ENCODE data around the gene STRN. TPM values are rescaled to one million over a fixed set of nuclear protein-coding genes. Genes with fewer than 3 reads are reported as not detected.

Gene STRN
- total RNA-seq, 1 experiment from 2014 or later, result 37.4 TPM

DNA sequence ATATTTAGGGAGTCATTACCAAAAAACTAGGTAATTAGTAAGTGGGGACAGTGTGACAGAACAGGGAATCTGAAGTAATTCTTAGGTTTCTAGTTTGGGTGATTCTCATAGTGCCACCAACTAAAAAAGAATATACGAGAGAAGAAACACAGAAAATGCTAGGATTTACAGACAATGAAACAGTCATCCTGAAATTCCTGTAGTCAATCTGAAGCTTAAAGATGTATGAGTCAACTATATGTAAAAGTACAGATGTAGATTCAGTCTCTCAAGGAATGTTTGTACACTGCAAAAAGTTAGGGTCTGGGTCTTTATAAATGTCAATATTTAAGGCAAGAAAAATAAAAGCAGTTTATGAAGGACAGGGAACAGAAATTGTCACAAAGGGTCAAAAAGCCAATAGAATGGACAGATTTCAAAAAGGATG lies 107.0 kb downstream of the STRN start:
- Histone ChIP-seq H3K9me3 (ENCODE audit: control insufficient read depth, insufficient read depth, low read depth, low read length) (no peaks in the 10 kb centered on the region), H3K36me3 (ENCODE audit: control insufficient read depth, insufficient read depth, low read length) (peaks cover 4% of the 10 kb centered on the region; the same call in 1 of the 2 replicates), H3K4me3 (ENCODE audit: low read depth in 2 of 2, low read length in 2 of 2) (no peak overlapping the region), H3K27ac (ENCODE audit: low read length) (no peak overlapping the region), H3K4me1 (ENCODE audit: control insufficient read depth, insufficient read depth, low read length) (no peaks in the 10 kb centered on the region), H3K27me3 (ENCODE audit: control insufficient read depth, insufficient read depth, low read length) (no peaks in the 10 kb centered on the region)
- DNase-seq (ENCODE audit: low read depth, low spot score) (no peak), ATAC-seq (no peak)
- POLR2A ChIA-PET, result no interaction called here
- in situ Hi-C loops (cut with HindIII; ENCODE audit: low pct_unique_long_range_greater_than_20kb, low sequenced_read_pairs), result no loop called here
- TF ChIP-seq, protein P1, sequence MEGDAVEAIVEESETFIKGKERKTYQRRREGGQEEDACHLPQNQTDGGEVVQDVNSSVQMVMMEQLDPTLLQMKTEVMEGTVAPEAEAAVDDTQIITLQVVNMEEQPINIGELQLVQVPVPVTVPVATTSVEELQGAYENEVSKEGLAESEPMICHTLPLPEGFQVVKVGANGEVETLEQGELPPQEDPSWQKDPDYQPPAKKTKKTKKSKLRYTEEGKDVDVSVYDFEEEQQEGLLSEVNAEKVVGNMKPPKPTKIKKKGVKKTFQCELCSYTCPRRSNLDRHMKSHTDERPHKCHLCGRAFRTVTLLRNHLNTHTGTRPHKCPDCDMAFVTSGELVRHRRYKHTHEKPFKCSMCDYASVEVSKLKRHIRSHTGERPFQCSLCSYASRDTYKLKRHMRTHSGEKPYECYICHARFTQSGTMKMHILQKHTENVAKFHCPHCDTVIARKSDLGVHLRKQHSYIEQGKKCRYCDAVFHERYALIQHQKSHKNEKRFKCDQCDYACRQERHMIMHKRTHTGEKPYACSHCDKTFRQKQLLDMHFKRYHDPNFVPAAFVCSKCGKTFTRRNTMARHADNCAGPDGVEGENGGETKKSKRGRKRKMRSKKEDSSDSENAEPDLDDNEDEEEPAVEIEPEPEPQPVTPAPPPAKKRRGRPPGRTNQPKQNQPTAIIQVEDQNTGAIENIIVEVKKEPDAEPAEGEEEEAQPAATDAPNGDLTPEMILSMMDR (IDR thresholded peaks at IDR 0.05), result no peak
- TF ChIP-seq SIN3A (IDR thresholded peaks at IDR 0.05; ENCODE audit: borderline replicate concordance, insufficient read depth, low read depth, low read length) (no peak), TCF7L2 (IDR thresholded peaks at IDR 0.05; ENCODE audit: low read depth, low read length) (no peak)
- TF ChIP-seq, protein P2, sequence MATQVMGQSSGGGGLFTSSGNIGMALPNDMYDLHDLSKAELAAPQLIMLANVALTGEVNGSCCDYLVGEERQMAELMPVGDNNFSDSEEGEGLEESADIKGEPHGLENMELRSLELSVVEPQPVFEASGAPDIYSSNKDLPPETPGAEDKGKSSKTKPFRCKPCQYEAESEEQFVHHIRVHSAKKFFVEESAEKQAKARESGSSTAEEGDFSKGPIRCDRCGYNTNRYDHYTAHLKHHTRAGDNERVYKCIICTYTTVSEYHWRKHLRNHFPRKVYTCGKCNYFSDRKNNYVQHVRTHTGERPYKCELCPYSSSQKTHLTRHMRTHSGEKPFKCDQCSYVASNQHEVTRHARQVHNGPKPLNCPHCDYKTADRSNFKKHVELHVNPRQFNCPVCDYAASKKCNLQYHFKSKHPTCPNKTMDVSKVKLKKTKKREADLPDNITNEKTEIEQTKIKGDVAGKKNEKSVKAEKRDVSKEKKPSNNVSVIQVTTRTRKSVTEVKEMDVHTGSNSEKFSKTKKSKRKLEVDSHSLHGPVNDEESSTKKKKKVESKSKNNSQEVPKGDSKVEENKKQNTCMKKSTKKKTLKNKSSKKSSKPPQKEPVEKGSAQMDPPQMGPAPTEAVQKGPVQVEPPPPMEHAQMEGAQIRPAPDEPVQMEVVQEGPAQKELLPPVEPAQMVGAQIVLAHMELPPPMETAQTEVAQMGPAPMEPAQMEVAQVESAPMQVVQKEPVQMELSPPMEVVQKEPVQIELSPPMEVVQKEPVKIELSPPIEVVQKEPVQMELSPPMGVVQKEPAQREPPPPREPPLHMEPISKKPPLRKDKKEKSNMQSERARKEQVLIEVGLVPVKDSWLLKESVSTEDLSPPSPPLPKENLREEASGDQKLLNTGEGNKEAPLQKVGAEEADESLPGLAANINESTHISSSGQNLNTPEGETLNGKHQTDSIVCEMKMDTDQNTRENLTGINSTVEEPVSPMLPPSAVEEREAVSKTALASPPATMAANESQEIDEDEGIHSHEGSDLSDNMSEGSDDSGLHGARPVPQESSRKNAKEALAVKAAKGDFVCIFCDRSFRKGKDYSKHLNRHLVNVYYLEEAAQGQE (IDR thresholded peaks at IDR 0.05; ENCODE audit: insufficient read depth in 1 of 2, low read depth in 2 of 2, low read length in 1 of 2), result no peak
- BruUV-seq (replicated peaks), result no TSS peak
- intact Hi-C loops (cut with micrococcal nuclease; ENCODE audit: unreplicated experiment), result no loop called here
- CTCF ChIA-PET, result no interaction called here

DNA sequence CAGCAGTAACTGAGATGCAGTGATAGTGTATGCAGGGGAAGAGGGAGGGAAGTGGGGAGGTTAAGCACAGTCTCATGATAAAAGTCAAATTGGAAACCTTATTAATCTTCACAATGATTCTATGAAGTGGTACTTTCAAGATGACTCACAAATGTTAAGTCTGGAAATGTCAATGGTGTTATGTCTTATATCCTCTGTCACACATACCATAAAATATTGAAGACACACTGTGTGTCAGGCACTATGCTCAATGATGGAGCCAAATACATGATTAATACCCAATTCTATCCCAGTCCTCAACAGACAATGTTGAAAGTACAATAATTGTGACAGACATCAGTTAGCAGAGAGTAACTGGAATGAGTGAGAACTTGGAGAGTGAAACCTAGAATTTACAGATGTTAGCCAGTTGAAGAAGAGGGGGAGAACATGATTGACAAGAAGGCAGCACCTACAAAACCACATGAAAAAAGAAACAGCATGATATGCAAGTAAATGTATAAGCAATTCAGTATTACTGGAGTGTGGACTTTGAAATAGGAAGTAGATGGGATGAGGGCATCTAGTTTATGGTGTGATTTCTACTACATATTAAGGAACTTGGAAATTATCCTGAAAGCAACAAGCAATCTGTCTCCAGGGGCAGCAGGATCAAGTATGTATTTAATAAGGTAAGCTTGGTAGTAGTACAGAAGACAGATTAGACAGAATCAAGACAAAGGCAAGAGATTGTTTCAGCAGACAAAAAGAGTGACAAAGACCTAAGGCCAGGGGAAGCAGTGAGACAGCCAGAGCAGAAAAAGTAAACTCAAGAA lies 107.6 kb downstream of the STRN start:
- DNase-seq (ENCODE audit: low read depth, low spot score) (no peak), ATAC-seq (no peak)
- POLR2A ChIA-PET, result no interaction called here
- BruUV-seq (replicated peaks), result no TSS peak
- in situ Hi-C loops (cut with HindIII; ENCODE audit: low pct_unique_long_range_greater_than_20kb, low sequenced_read_pairs), result no loop called here
- Histone ChIP-seq H3K27ac (ENCODE audit: low read length) (no peak overlapping the region), H3K27me3 (ENCODE audit: control insufficient read depth, insufficient read depth, low read length) (no peaks in the 10 kb centered on the region), H3K36me3 (ENCODE audit: control insufficient read depth, insufficient read depth, low read length) (peaks cover 4% of the 10 kb centered on the region; the same call in 1 of the 2 replicates), H3K9me3 (ENCODE audit: control insufficient read depth, insufficient read depth, low read depth, low read length) (no peaks in the 10 kb centered on the region), H3K4me1 (ENCODE audit: control insufficient read depth, insufficient read depth, low read length) (no peaks in the 10 kb centered on the region), H3K4me3 (ENCODE audit: low read depth in 2 of 2, low read length in 2 of 2) (no peak overlapping the region)
- CTCF ChIA-PET, result no interaction called here
- intact Hi-C loops (cut with micrococcal nuclease; ENCODE audit: unreplicated experiment), result no loop called here
- TF ChIP-seq SIN3A (IDR thresholded peaks at IDR 0.05; ENCODE audit: borderline replicate concordance, insufficient read depth, low read depth, low read length) (no peak), POLR2AphosphoS5 (IDR thresholded peaks at IDR 0.05; ENCODE audit: low read depth, low read length) (no peak), TCF7L2 (IDR thresholded peaks at IDR 0.05; ENCODE audit: low read depth, low read length) (no peak)
- TF ChIP-seq, protein P1 (IDR thresholded peaks at IDR 0.05), result no peak
- TF ChIP-seq, protein P2 (IDR thresholded peaks at IDR 0.05; ENCODE audit: insufficient read depth in 1 of 2, low read depth in 2 of 2, low read length in 1 of 2), result no peak
